ENCODE results near the gene TMEM42. TPM values are rescaled to one million over a fixed set of nuclear protein-coding genes. Genes with fewer than 3 reads are reported as not detected.
A peak's percentile ranks its signal among the peaks of the same experiment; 100 is the strongest.

Gene TMEM42
- polyA plus RNA-seq, 1 of the 3 experiments (the other 2 are of a cell fraction) = 32.8 TPM

- TF ChIP-seq GABPA (IDR thresholded peaks at IDR 0.05; ENCODE audit: low read depth) (no peak), FOSL2 (IDR thresholded peaks at IDR 0.05; ENCODE audit: borderline replicate concordance, low read depth) (no peak), EZH2phosphoT487 (IDR thresholded peaks at IDR 0.05; ENCODE audit: borderline replicate concordance, low read depth) (no peak), SIN3A (IDR thresholded peaks at IDR 0.05; ENCODE audit: borderline replicate concordance, low read depth, low read length) (no peak), RAD21 (IDR thresholded peaks at IDR 0.05; ENCODE audit: low read length) (peak; percentile 80), POLR2AphosphoS5 (IDR thresholded peaks at IDR 0.05; ENCODE audit: low read depth, low read length) (no peak), CTCF (IDR thresholded peaks at IDR 0.05) (peak; percentile 80), SMC3 (IDR thresholded peaks at IDR 0.05; ENCODE audit: low read depth, low read length) (peak; percentile 90)
Measured at GRCh38 chr3:44913868-44914468, 52.3 kb downstream of the TMEM42 start (continued).

- H3K4me2 ChIP-seq = no peak overlapping the region
- no peaks in the 10 kb centered on the region for H3K9me2 ChIP-seq
- H3K9ac ChIP-seq = no peak overlapping the region
- peak; percentile 45 for DNase-seq
- H3F3A ChIP-seq (replicated peaks; ENCODE audit: insufficient read depth) = no peaks in the 10 kb centered on the region
- H3K4me3 ChIP-seq (ENCODE audit: low read depth in 2 of 2, low read length in 1 of 2) = no peak overlapping the region
- no peaks in the 10 kb centered on the region for H3K79me2 ChIP-seq (ENCODE audit: insufficient read depth)
- ChIA-PET CTCF (interaction anchor here (0.6 to 4.2 kb wide), 19 partner anchors 9 to 462 kb away, joined by 3 to 50 read pairs (median 4); partner anchors contain the start of genes EXOSC7, ZDHHC3 and ZNF501), POLR2A (no interaction called here)
- no peak overlapping the region for H2AFZ ChIP-seq (ENCODE audit: low read depth)
- 84% methylated on average over 4 of the region's 4 CpGs for WGBS (ENCODE audit: low lambda C conversion rate)
- H4K20me1 ChIP-seq (ENCODE audit: insufficient read depth) = no peaks in the 10 kb centered on the region
- no peaks in the 10 kb centered on the region for H3K27me3 ChIP-seq (ENCODE audit: insufficient read depth)
- no peaks in the 10 kb centered on the region for H3K9me3 ChIP-seq
- H3K36me3 ChIP-seq (replicated peaks in 1 of 2; ENCODE audit: control insufficient read depth in 1 of 2, insufficient read depth in 2 of 2, low read length in 1 of 2) = peaks cover 0 to 6% of the 10 kb centered on the region in 2 experiments
- peaks cover 0 to 7% of the 10 kb centered on the region in 2 experiments; a peak in 1 of 4 replicates for H3K4me1 ChIP-seq (ENCODE audit: control insufficient read depth in 1 of 2, insufficient read depth in 2 of 2, low read depth in 1 of 2, low read length in 1 of 2)
- H3K27ac ChIP-seq (ENCODE audit: low read depth in 2 of 2, low read length in 1 of 2) = no peak overlapping the region
- no peak for TF ChIP-seq NRF1 (IDR thresholded peaks at IDR 0.05; ENCODE audit: low read depth, low read length)
- no peak for TF ChIP-seq YY1 (IDR thresholded peaks at IDR 0.05; ENCODE audit: low read depth)
- no peak for TF ChIP-seq PBX3 (IDR thresholded peaks at IDR 0.05)
- TF ChIP-seq MXI1 (IDR thresholded peaks at IDR 0.05; ENCODE audit: low read depth, low read length) = no peak
- TF ChIP-seq TAF1 (IDR thresholded peaks at IDR 0.05; ENCODE audit: borderline replicate concordance, low read depth, low read length) = no peak
- TF ChIP-seq GATA2 (CRISPR knock-in tag; IDR thresholded peaks at IDR 0.05) = no peak
- peak; percentile 29; the same call in 1 of the 2 replicates for TF ChIP-seq SMC3 (IDR thresholded peaks at IDR 0.05; ENCODE audit: low read depth, low read length)
- no peak for TF ChIP-seq POLR2AphosphoS5 (IDR thresholded peaks at IDR 0.05; ENCODE audit: low read depth, low read length)
- TF ChIP-seq, protein P1, sequence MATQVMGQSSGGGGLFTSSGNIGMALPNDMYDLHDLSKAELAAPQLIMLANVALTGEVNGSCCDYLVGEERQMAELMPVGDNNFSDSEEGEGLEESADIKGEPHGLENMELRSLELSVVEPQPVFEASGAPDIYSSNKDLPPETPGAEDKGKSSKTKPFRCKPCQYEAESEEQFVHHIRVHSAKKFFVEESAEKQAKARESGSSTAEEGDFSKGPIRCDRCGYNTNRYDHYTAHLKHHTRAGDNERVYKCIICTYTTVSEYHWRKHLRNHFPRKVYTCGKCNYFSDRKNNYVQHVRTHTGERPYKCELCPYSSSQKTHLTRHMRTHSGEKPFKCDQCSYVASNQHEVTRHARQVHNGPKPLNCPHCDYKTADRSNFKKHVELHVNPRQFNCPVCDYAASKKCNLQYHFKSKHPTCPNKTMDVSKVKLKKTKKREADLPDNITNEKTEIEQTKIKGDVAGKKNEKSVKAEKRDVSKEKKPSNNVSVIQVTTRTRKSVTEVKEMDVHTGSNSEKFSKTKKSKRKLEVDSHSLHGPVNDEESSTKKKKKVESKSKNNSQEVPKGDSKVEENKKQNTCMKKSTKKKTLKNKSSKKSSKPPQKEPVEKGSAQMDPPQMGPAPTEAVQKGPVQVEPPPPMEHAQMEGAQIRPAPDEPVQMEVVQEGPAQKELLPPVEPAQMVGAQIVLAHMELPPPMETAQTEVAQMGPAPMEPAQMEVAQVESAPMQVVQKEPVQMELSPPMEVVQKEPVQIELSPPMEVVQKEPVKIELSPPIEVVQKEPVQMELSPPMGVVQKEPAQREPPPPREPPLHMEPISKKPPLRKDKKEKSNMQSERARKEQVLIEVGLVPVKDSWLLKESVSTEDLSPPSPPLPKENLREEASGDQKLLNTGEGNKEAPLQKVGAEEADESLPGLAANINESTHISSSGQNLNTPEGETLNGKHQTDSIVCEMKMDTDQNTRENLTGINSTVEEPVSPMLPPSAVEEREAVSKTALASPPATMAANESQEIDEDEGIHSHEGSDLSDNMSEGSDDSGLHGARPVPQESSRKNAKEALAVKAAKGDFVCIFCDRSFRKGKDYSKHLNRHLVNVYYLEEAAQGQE (IDR thresholded peaks at IDR 0.05; ENCODE audit: low read depth, low read length) = no peak
- TF ChIP-seq NFIC (IDR thresholded peaks at IDR 0.05; ENCODE audit: borderline replicate concordance) = no peak
- TF ChIP-seq RFX5 (IDR thresholded peaks at IDR 0.05; ENCODE audit: low read length) = no peak
- TF ChIP-seq RCOR1 (IDR thresholded peaks at IDR 0.05; ENCODE audit: low read length) = no peak
- peak; percentile 51 for TF ChIP-seq RAD21 (IDR thresholded peaks at IDR 0.05; ENCODE audit: low read length)
- TF ChIP-seq RXRA (IDR thresholded peaks at IDR 0.05; ENCODE audit: borderline replicate concordance, low read depth) = no peak
- no peak for TF ChIP-seq FOSL2 (IDR thresholded peaks at IDR 0.05; ENCODE audit: borderline replicate concordance, low read depth)
- no peak for TF ChIP-seq GABPA (IDR thresholded peaks at IDR 0.05; ENCODE audit: low read depth)
- TF ChIP-seq ELF1 (IDR thresholded peaks at IDR 0.05) = no peak
- TF ChIP-seq, protein P2, sequence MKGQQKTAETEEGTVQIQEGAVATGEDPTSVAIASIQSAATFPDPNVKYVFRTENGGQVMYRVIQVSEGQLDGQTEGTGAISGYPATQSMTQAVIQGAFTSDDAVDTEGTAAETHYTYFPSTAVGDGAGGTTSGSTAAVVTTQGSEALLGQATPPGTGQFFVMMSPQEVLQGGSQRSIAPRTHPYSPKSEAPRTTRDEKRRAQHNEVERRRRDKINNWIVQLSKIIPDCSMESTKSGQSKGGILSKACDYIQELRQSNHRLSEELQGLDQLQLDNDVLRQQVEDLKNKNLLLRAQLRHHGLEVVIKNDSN (IDR thresholded peaks at IDR 0.05; ENCODE audit: borderline replicate concordance, low read depth) = no peak
- TF ChIP-seq IRF3 (IDR thresholded peaks at IDR 0.05; ENCODE audit: low read depth, low read length) = no peak
- TF ChIP-seq, protein P3, sequence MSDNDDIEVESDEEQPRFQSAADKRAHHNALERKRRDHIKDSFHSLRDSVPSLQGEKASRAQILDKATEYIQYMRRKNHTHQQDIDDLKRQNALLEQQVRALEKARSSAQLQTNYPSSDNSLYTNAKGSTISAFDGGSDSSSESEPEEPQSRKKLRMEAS (IDR thresholded peaks at IDR 0.05; ENCODE audit: low read depth) = no peak
Measured at GRCh38 chr3:44914936-44915335, 53.2 kb downstream of the TMEM42 start.
